ENCODE results near the gene LILRA6. TPM values are rescaled to one million over a fixed set of nuclear protein-coding genes. Genes with fewer than 3 reads are reported as not detected.
A peak's percentile ranks its signal among the peaks of the same experiment; 100 is the strongest.

LILRA6 gene
- total and polyA plus RNA-seq, 2 of the 13 experiments (the other 11 are each of a cell fraction or from before 2014, with no cell fraction given): not detected

DNA sequence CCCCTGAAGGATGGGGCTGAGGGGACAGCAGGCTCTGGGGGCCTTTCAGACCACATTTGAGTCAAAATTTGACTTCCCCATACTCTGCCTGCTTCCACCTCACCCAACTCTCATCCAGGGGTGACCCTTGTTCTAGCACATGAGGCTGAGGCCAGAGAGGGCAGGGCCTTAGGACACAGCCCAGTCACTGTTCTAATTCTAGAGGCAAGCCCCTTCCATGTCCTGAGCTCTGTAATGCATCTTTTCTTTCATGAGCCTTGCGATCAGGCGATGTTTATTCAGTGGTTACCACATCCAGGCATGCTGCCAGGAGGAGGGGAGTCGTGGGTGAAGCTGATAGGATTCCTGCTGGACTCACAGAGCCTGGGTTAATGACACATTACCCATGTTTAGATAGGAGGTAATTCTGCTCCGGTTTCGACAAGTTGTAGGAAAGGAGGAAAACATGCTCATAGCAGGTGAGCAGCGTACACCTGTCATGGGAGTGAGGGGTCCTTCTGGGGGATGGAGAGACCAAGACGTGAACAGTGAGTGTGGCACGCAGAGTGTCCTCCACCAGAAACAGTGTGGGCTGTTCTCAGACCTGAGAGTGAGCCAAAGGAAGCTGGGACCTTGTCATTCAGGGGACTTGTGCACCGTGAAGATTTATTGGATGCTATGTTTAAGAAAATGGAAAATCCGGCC lies 32.6 kb downstream of the LILRA6 start (continued):
- TF ChIP-seq, protein P1, sequence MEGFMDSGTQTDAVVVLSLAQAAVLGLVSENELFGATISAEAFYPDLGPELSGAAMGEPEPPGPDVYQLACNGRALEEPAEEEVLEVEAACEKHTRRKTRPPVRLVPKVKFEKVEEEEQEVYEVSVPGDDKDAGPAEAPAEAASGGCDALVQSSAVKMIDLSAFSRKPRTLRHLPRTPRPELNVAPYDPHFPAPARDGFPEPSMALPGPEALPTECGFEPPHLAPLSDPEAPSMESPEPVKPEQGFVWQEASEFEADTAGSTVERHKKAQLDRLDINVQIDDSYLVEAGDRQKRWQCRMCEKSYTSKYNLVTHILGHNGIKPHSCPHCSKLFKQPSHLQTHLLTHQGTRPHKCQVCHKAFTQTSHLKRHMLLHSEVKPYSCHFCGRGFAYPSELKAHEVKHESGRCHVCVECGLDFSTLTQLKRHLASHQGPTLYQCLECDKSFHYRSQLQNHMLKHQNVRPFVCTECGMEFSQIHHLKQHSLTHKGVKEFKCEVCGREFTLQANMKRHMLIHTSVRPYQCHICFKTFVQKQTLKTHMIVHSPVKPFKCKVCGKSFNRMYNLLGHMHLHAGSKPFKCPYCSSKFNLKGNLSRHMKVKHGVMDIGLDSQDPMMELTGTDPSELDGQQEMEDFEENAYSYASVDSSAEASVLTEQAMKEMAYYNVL (CRISPR knock-in tag; IDR thresholded peaks at IDR 0.05; ENCODE audit: borderline replicate concordance): peak; percentile 42; the same call in 1 of the 2 replicates
- TF ChIP-seq SAP130 (CRISPR knock-in tag; IDR thresholded peaks at IDR 0.05; ENCODE audit: low read depth) (peak; percentile 95), ZNF746 (CRISPR knock-in tag; IDR thresholded peaks at IDR 0.05) (0 out of 2 replicates have a peak, but pooled peaks have one; percentile 74), HNRNPH1 (optimal IDR thresholded peaks at IDR 0.05; ENCODE audit: low read depth, low read length) (no peak), NFYB (CRISPR knock-in tag; IDR thresholded peaks at IDR 0.05) (peak; percentile 39; the same call in 1 of the 2 replicates), PPARG (CRISPR knock-in tag; conservative IDR thresholded peaks at IDR 0.05) (peak; percentile 92), MED1 (CRISPR knock-in tag; IDR thresholded peaks at IDR 0.05) (peak; percentile 84), ZNF564 (CRISPR knock-in tag; IDR thresholded peaks at IDR 0.05) (0 out of 2 replicates have a peak, but pooled peaks have one; percentile 26), REL (CRISPR knock-in tag; conservative IDR thresholded peaks at IDR 0.05) (0 out of 2 replicates have a peak, but pooled peaks have one; percentile 58), LCORL (IDR thresholded peaks at IDR 0.05) (no peak), LCORL (CRISPR knock-in tag; IDR thresholded peaks at IDR 0.05) (0 out of 2 replicates have a peak, but pooled peaks have one; percentile 50), ZNF264 (CRISPR knock-in tag; IDR thresholded peaks at IDR 0.05) (peak; percentile 48; the same call in 1 of the 2 replicates), CBFB (CRISPR knock-in tag; IDR thresholded peaks at IDR 0.05) (peak; percentile 76; the same call in 1 of the 2 replicates), EZH2 (conservative IDR thresholded peaks at IDR 0.05; ENCODE audit: low read depth, low read length) (no peak), ZC3H4 (CRISPR knock-in tag; IDR thresholded peaks at IDR 0.05; ENCODE audit: borderline replicate concordance) (no peak), SALL1 (CRISPR knock-in tag; IDR thresholded peaks at IDR 0.05) (peak; percentile 66), KLF11 (CRISPR knock-in tag; IDR thresholded peaks at IDR 0.05) (0 out of 2 replicates have a peak, but pooled peaks have one; percentile 17), CEBPG (CRISPR knock-in tag; IDR thresholded peaks at IDR 0.05) (peak; percentile 90), ETV5 (CRISPR knock-in tag; IDR thresholded peaks at IDR 0.05; ENCODE audit: borderline replicate concordance) (0 out of 2 replicates have a peak, but pooled peaks have one; percentile 30), TBX2 (CRISPR knock-in tag; IDR thresholded peaks at IDR 0.05; ENCODE audit: borderline replicate concordance) (peak; percentile 55)
- TF ChIP-seq, protein P2, sequence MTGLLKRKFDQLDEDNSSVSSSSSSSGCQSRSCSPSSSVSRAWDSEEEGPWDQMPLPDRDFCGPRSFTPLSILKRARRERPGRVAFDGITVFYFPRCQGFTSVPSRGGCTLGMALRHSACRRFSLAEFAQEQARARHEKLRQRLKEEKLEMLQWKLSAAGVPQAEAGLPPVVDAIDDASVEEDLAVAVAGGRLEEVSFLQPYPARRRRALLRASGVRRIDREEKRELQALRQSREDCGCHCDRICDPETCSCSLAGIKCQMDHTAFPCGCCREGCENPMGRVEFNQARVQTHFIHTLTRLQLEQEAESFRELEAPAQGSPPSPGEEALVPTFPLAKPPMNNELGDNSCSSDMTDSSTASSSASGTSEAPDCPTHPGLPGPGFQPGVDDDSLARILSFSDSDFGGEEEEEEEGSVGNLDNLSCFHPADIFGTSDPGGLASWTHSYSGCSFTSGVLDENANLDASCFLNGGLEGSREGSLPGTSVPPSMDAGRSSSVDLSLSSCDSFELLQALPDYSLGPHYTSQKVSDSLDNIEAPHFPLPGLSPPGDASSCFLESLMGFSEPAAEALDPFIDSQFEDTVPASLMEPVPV (CRISPR knock-in tag; IDR thresholded peaks at IDR 0.05): no peak
- TF ChIP-seq, protein P3, sequence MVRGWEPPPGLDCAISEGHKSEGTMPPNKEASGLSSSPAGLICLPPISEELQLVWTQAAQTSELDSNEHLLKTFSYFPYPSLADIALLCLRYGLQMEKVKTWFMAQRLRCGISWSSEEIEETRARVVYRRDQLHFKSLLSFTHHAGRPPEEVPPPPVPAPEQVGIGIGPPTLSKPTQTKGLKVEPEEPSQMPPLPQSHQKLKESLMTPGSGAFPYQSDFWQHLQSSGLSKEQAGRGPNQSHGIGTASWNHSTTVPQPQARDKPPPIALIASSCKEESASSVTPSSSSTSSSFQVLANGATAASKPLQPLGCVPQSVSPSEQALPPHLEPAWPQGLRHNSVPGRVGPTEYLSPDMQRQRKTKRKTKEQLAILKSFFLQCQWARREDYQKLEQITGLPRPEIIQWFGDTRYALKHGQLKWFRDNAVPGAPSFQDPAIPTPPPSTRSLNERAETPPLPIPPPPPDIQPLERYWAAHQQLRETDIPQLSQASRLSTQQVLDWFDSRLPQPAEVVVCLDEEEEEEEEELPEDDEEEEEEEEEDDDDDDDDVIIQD (CRISPR knock-in tag; IDR thresholded peaks at IDR 0.05; ENCODE audit: low read depth): peak; percentile 48; the same call in 1 of the 2 replicates
- TF ChIP-seq, protein P4, sequence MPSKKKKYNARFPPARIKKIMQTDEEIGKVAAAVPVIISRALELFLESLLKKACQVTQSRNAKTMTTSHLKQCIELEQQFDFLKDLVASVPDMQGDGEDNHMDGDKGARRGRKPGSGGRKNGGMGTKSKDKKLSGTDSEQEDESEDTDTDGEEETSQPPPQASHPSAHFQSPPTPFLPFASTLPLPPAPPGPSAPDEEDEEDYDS (CRISPR knock-in tag; IDR thresholded peaks at IDR 0.05): peak; percentile 50; the same call in 1 of the 2 replicates
- TF ChIP-seq, protein P5, sequence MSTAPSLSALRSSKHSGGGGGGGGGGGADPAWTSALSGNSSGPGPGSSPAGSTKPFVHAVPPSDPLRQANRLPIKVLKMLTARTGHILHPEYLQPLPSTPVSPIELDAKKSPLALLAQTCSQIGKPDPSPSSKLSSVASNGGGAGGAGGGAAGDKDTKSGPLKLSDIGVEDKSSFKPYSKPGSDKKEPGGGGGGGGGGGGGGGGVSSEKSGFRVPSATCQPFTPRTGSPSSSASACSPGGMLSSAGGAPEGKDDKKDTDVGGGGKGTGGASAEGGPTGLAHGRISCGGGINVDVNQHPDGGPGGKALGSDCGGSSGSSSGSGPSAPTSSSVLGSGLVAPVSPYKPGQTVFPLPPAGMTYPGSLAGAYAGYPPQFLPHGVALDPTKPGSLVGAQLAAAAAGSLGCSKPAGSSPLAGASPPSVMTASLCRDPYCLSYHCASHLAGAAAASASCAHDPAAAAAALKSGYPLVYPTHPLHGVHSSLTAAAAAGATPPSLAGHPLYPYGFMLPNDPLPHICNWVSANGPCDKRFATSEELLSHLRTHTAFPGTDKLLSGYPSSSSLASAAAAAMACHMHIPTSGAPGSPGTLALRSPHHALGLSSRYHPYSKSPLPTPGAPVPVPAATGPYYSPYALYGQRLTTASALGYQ (CRISPR knock-in tag; IDR thresholded peaks at IDR 0.05): peak; percentile 18; the same call in 1 of the 2 replicates

Data from HepG2 (cell line).